ENCODE data around the gene CD180. TPM values are rescaled to one million over a fixed set of nuclear protein-coding genes. Genes with fewer than 3 reads are reported as not detected.

The CD180 gene
- total RNA-seq, 1 experiment from 2014 or later: 0.03 TPM

DNA sequence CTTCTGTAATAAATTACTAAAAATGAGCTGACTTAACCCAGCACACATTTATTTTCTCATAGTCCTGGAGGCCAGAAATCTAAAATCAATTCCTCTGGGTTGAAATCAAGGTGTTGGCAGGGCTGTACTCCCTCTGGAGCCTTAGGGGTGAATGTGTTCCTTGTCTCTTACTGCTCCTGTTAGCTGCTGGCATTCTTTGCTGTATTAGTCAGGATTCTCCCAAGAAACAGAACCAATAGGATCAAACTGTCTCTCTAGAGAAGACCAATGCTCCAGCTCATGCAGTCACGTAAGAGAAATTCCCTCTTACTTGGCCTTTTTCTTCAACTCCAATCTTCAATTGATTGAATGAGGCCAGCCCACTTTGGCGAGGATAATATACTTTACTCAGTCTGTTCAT lies 15.3 kb upstream of the CD180 start:
- peak; percentile 66 for DNase-seq (ENCODE audit: low spot score)

DNA sequence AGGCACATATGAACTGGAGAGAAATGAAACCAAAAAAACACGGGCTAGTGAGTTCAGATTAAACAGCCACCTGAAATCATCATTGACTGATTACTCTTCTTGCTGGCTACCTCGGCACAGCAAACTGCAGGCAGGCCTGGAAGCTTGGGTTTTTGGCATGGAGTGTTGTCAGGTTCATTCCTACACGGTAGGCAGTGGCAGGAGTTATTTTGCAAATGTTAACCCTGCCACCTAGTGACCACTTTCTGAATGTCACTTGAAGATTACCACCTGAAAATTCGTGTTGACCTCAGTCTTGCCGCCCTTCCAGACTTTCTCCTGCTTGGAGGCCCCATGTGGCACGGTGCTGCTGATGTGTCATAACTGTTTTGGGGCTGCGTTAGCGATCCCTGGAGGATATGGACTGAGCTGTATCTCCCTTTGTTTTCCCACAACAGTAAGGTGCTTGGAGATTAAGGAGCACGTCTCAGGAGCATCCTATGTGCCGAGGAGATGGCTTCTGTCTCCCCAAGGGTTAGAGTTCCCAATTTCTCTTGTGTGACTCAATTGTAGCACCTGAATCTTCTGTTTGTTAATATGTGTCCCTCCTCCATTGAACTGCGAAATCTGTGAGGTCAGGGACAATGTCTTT lies 12.7 kb upstream of the CD180 start:
- peak; percentile 85 for DNase-seq (ENCODE audit: low spot score)

- DNase-seq (ENCODE audit: low spot score): no peak
Observed at GRCh38 chr5:67208403-67208802, 11.8 kb upstream of the CD180 start.

DNA sequence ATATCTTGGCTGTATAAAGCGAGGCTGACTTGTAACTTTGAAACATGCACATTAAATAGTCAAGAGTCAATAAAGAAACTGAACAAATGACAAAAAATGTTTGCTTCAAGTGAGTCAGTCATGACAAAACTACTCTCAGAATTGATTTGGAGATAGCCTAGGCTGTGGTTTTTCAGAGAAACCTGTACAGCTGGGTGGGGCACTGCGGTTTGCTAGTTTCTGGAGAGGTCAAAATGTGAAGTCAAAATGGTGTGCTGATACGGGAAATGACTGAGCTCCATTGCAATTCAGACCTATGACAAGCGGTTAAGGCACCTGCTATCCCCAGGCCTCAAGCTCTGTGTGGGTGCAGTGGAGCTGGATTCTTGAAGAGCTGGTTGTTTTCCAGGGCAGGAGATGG lies 10.3 kb upstream of the CD180 start:
- peak; percentile 98 for DNase-seq (ENCODE audit: low spot score)

GRCh38 chr5:67206461-67206860 lies 9.9 kb upstream of the CD180 start:
- DNase-seq (ENCODE audit: low spot score): no peak

GRCh38 chr5:67205981-67206380 lies 9.4 kb upstream of the CD180 start:
- no peak for DNase-seq (ENCODE audit: low spot score)

- DNase-seq (ENCODE audit: low spot score): no peak
Observed at GRCh38 chr5:67204821-67205220, 8.2 kb upstream of the CD180 start.

DNA sequence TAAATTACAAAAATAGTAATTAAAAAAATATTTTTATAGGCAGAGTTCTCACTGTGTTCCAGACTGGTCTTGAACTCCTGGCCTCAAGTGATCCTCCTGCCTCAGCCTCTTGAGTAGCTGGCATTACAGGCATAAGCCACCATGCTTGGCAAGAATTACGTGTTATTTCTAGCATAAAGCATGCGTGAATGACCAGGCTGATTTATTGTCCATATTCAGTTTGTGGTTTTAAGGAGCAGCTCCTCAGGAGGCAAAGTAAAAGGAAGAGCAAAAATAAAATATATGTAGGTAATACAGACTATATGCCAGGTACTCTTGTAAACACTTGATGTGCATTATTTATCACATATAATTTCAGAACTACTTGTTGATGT lies 7.1 kb upstream of the CD180 start:
- DNase-seq (ENCODE audit: low spot score): peak; percentile 52

- DNase-seq (ENCODE audit: low spot score): no peak
Observed at GRCh38 chr5:67202828-67203227, 6.2 kb upstream of the CD180 start.

DNA sequence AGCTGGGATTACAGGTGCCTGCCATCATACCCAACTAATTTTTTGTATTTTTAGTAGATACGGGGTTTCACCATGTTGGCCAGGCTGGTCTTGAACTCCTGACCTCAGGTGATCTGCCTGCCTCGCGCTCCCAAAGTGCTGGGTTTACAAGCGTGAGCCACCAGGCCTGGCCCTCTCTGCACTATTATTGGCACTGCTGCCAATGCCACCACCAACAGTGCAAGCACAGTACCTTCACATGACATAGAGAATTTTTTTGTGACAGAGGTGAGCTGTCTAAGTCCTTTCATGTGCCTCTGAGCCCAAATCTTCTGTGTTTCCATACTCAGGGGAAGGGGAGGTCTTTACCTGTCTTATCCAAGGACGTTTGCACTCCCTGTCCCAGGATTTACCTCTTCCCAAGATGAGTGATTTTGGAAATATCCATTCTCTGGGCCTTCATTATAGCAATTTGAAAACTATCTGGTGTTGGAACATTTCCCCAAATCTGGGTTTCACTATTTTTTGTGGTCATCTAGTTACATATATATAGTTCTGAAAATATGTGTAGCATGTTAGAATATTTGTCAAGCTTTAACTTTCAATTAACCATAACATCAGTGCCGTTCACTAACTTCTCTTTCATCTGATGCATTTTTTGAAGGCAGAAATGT lies 5.4 kb upstream of the CD180 start:
- no peak for DNase-seq (ENCODE audit: low spot score)

DNA sequence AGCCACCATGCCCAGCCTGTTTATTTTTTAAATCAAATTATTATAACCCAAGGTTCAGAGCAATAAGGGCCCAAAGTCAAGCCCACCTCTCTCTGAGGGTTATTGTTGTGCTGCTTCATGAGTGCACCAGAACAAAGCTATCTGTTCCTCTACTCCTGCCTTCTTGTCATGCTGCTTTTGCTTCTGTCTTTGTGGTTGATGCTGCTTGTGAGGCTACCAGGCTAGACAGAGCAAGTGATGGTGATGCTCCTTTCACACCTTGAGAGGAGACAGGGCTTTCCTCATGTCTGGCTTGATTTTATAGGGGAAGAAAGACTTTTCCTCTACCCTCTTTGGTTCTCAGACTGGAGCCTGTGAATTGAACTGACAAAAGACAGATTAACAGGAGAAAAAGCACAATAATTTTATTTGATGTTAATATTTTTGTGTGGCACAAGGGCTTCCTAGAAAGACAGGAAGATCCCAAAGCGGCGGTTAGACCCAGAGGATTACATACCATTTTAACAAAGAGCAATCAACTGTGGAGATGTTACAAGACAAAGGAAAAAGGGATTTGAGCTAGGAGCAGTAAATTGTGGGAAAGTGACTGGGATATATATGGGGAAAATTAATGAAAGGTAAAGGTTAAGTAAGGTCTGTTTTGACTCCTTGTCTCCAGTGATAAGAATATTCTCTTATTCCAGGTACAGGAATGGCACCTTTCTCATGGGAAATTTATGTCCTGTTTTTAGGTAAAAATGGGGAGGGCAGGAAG lies 4.4 kb upstream of the CD180 start:
- DNase-seq (ENCODE audit: low spot score): no peak

- DNase-seq (ENCODE audit: low spot score): no peak
Observed at GRCh38 chr5:67199859-67200258, 3.3 kb upstream of the CD180 start.

GRCh38 chr5:67198917-67199316 lies 2.3 kb upstream of the CD180 start:
- no peak for DNase-seq (ENCODE audit: low spot score)

DNA sequence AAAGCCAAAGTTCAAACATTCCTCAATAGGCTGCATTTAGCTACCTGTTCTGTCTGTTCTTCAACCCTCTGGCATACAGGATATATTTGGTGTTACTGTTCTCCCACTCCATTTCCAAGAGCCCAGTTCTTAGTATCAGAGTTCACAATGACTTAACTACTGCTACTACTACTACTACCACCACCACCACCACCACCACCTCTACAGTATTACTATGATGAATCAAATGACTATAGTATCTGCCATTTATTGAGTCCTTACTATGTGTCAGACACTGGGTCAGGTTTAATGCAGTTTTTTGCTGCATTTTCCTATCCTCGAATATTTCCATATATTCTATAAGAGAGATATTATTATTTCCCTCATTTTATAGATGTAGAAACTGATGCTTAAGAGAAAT lies 937 bp upstream of the CD180 start:
- no peak for DNase-seq (ENCODE audit: low spot score)

- no peak for DNase-seq (ENCODE audit: low spot score)
Observed at GRCh38 chr5:67195406-67196275, 958 bp downstream of the CD180 start.

- DNase-seq (ENCODE audit: low spot score): no peak
Observed at GRCh38 chr5:67194166-67194565, 2.4 kb downstream of the CD180 start.

DNA sequence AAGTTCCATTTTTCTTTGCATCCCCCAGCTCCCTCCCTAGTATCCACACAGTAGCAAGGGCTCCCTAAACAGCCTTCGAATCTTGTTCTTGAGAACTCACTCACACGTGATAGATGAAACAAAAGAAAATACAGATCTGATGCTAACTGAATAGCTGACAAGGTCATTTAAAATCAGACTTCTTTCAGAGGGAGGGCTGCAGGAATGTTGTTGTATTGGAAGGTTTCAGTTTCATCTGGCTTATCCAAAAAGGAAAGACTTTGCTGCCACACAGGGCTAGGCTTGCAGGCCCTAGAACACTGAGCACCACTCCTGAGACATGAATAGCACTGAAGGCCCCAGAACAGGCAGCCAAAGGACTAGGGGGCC lies 3.2 kb downstream of the CD180 start:
- DNase-seq (ENCODE audit: low spot score): no peak

DNA sequence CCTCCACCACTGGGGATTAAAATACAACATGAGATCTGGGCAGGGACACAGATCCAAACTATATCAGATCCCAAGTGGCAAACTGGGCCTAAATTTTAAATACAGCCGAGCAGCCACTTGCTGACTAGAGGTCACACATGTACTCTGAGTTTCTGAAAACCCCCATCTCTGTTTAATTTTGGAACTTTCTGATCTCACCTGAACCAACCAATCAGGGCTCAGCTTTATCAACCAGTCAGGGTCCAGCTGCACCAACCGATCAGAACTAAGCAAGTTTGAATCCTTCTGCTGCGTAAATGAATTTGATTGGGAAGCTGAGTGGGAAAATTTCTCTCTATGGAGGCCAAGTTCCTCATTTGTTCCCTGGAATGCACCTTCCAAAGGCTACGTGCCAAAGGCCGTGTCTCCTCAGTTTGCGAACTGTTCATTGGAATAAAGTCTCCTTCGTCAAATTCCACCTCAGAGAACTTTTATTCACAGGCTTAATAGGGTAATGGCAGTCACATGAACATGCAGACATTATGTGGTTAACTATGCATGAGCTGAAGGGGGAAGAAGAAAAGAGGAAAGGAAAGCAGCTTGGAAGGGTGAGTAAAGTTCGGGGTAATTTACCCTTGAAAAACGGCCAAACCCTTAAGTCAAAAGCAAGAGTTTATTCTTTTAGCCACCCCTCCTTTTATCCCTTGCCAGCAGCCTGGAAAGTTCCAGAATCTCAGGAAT lies 3.7 kb downstream of the CD180 start:
- DNase-seq (ENCODE audit: low spot score): no peak

DNA sequence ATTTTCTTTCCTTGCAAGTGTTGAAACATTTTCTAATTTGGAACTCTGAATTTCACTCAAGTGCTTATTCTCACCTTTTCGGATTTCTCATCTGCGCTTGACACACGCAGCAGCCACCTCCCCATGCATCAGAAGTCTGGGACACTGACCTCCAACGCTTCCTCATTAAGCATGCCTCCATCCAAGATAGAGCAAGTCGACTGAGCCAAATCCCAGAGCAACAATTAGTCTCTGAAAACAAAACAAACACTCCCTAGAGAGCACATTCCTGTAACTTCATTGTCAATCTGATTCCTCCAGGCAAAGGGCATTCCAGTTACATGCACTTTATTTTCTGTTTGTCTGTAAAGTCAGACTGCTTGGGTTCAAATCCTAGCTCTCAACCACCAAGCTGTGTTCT lies 5.7 kb downstream of the CD180 start:
- DNase-seq (ENCODE audit: low spot score): no peak

DNA sequence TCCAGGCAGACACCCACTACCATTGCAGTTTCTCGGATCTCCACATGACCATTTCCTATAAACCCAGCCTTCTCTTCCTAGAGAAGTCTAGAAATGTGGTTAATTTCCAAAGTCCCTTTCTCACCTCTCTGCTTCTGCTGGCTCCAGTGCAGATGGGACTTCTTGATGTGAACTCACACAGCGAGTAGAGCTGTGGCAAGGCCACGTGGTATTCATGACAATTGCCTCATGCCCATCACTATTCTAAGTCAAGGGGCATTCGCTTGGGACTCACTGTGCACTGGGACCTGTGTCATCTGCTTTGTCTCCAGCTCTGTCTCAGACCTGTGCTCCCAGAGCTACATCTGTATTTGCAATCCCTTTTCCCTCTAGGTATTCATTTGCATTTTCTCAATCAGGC lies 6.2 kb downstream of the CD180 start:
- DNase-seq (ENCODE audit: low spot score): no peak

- no peak for DNase-seq (ENCODE audit: low spot score)
Observed at GRCh38 chr5:67189931-67190330, 6.7 kb downstream of the CD180 start.

GRCh38 chr5:67189079-67189354 lies 7.6 kb downstream of the CD180 start:
- no peak for DNase-seq (ENCODE audit: low spot score)
